Activated CD8-positive, alpha-beta memory T cell treated with anti-CD3 and anti-CD28 coated beads, Interleukin-2, amount 50 U/mL, for 24 hours (primary cell): ENCODE measurements around the gene DYRK1A.

Source experiments
- DNase-seq: peaks from one replicate; pipeline ENCODE4 v3.0.0-alpha.2; 2020; ENCODE audit errors: extremely low read depth

DYRK1A gene

DNA sequence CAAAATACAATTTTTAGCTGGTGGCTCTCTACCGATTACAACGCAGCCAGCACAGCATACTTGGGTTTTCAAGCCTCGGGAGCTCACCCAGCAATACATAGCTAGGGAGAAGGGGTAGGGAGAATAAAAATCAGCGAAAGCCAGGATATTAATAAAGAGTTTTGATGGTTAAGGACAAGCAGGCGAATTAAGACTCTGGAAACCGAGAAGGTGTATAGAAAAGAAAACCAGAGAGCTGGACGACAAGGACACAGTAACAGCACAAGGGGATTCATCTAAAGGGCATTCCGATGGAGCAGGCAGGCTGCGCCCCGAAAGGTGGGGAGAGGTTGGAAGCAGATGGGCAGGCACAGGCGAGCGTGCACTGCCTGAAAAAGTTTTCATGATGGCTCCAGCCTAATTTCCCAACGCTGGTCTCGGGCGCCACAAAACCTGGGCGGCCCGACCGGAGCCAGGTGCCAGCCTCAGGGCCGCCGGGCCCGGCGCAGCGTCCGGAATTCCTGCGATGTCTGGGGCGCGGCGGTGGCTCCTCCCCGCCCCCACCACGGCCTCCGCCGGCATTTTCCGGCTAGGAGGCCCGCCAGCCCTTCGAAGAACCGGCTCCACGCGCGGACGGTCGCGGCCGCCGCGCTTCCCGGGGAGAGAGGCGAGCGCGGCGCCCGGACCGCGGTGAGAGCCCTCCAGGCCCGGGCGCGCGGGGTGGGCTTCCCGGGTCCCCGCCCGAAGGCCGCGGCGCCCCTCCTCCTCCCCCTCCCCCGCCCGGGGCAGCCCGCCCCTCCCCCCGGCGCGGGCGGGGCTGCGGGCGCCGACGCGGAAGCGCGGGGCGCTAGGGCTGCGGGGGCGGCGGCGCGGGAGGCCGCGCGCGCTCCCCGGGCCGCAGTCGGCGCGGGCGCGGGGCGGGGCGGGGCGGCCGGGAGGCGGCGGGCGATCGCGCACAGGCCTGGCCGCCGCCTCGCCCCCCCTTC lies 774 bp upstream of the DYRK1A start:
- no peak for DNase-seq

GRCh38 chr21:37367336-37367702 lies 746 bp downstream of the DYRK1A start:
- no peak for DNase-seq

DNA sequence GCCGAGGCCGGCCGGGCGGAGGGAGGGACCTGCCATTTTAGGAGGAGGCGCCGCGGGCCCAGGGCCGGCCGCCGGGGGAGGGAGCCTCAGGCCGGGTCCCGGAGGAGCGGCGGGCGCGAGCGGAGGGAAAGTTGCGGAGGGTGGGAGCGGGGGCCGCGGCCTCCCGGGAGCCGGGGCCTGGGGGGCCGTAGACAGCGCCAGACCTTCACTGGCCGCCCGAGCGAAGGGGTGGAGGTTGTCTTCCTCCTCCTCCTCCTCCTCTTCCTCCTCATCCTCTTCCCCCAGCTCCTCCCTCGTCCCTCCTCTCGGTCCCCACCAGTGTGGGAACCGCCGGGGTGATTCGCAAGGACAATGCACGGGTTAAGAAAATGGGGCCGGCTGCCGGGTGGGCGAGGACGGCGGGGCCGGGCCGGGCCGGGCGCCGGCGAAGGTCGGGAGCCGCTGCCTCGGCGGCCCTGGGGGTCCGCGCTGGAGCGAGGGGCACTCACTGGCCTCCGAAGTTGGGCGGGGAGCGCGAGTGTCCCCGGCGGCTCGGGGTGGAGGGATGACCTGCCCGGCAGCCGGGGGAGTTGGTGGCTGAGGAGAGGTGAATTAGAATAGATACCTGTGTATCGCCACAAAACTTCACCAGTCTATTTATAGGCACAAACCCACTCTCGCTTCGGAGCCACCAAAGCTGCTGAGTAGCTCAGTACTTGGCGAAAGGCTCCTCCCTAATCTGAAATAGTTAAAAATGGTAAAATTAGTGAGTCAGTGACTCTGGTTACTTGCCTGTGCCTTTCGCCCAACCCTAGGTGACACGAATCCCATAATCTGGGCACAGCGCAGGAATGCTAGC lies 1.3 kb downstream of the DYRK1A start:
- no peak for DNase-seq

GRCh38 chr21:37368541-37369279 lies 2.1 kb downstream of the DYRK1A start:
- DNase-seq = no peak

GRCh38 chr21:37369307-37369854 lies 2.8 kb downstream of the DYRK1A start:
- no peak for DNase-seq

GRCh38 chr21:37370152-37371040 lies 3.8 kb downstream of the DYRK1A start:
- no peak for DNase-seq

- DNase-seq = no peak
These were observed 4.4 kb downstream of the DYRK1A start for GRCh38 chr21:37371041-37371397.

DNA sequence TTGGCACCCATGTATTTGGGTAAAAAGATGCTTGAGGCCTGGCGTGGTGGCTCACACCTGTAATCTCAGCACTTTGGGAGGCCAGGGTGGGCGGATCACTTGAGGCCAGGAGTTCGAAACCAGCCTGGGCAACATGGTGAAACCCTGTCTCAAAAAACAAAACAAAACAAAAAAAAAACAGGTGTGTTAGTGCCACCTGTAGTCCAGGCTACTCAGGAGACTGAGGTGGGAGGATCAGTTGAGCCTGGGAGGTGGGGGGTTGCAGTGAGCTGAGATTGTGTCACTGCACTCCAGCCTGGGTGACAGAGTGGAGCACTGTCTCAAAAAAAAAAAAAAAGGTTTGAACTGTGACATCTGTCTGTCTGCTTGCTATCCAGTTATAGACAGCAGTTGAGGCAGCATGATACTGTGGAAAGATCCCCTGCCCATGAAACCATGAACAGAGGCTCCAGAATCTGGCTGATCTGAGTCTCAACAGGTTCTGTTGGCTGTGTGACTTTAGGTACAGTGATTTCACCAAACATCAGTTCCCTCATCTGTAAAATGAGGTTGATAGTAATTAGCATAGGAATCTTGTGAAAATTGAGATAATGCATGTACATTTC lies 5.7 kb downstream of the DYRK1A start:
- no peak for DNase-seq

GRCh38 chr21:37372951-37373350 lies 6.4 kb downstream of the DYRK1A start:
- DNase-seq = no peak

DNA sequence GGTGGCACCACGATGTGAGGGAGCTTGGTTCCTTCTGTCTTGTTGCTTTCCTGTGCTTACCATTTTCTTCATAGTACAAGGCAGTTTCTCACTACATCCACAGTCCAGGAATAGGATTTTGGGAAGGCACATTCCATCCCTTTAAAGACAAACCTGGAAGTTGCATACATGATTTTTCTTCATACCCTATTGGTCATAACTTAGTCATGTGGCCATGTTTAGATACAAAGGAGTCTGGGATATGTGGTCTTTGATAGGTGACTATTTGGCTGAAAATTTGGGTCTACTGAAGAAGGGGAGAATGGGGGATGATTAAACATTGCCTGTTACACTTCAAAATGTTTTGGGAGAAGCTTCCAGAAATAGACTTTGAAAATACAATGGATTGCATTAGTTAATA lies 7.0 kb downstream of the DYRK1A start:
- DNase-seq = no peak

DNA sequence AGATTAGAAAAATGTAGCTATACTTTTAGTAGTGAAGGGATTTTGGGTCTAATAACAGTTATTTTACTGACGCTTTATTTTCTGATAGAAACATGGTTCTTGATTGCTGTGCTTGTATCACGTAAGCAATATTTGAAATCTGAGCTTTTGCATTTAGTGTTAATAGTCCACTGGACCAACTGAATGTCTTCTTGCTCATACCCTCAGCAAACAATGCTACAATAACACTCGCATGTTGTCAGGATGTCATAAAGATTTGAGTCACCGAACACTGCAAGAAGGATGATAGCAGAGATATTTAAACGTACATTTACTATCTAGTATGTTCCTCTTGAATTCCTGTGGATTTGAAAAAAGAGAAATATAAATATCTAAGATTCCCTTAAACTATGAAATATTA lies 7.5 kb downstream of the DYRK1A start:
- no peak for DNase-seq

GRCh38 chr21:37375866-37376574 lies 9.4 kb downstream of the DYRK1A start:
- DNase-seq = no peak

DNA sequence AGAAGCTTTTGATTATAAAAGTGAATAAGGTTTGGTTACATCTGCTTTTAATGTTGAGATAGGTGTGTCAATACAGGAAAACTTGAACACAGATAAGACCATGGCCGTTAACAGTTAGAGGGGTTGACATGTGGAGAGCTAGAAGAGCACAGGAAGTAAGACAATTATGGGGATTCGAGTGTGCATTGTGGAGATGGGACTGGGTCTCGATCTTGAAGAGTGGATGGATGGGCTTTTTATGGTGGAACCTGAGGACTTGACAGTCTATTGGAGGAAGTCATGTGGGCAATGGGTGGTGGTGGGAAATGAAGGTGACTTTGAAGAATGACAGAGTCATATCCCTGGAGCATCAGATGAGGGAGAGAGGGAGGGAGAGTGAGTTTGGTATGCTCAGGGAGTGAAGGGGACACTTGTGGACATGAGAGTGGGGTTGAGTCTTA lies 12.1 kb downstream of the DYRK1A start:
- DNase-seq = no peak

- no peak for DNase-seq
These were observed 14.1 kb downstream of the DYRK1A start for GRCh38 chr21:37380349-37381323.

DNA sequence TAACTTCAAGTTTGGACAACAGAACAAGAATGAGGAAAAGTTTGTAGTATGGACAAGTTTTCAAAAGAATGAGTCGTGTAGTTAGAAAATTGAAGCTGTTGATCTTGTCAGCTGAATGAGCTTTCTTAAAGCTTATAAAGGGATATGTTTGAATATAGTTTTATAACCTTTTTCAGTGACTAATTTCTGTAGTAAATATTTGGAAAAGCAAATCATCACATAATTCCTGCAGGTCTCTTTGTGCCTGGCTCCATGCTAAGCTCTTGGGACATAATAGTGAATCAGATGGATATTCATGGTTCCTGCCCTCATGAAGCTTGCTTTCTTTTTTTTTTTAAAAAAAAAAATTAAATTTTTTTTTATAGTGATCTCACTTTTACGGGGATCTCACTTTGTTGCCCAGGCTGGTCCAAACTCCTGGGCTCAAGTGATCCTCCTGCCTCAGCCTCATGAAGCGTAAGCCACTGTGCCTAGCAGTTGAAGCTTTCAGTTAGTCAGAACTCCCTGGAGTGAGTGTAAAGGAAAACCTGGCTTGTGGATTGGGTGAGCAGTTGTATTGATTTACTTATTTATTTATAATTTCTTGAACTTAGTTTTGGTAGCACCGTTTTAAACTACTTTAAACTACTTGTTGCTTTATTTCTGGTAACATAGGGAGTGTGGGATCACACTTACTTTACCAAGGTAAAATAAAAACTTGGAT lies 15.5 kb downstream of the DYRK1A start:
- no peak for DNase-seq

GRCh38 chr21:37383086-37383485 lies 16.5 kb downstream of the DYRK1A start:
- no peak for DNase-seq

- DNase-seq = no peak
These were observed 17.3 kb downstream of the DYRK1A start for GRCh38 chr21:37383784-37384311.

- DNase-seq = no peak
These were observed 17.8 kb downstream of the DYRK1A start for GRCh38 chr21:37384416-37384815.
